Parathyroid adenoma (tissue), 2 donors: Measurements from ENCODE around the gene RNU6-1.

Source experiments
- H2AFZ ChIP-seq: fragments of 300-600 bp; sonication (generic); one replicate; pipeline ENCODE4 v1.7.0; 2017; ENCODE audit warnings: antibody characterized with exemption, mild to moderate bottlenecking
- H3K27ac ChIP-seq: fragments of 300-600 bp; sonication (generic); one replicate; pipeline ENCODE4 v1.7.0; 2017
- H3K27me3 ChIP-seq: fragments of 300-600 bp; sonication (generic); one replicate; pipeline ENCODE4 v1.7.0; 2017; ENCODE audit warnings: low read length; ENCODE audit not compliant: control insufficient read depth, insufficient read depth
- H3K36me3 ChIP-seq: fragments of 300-600 bp; sonication (generic); one replicate; pipeline ENCODE4 v1.7.0; 2017; ENCODE audit warnings: low read length; ENCODE audit not compliant: control insufficient read depth, insufficient read depth
- H3K4me1 ChIP-seq: fragments of 300-600 bp; sonication (generic); one replicate; pipeline ENCODE4 v1.7.0; 2017; ENCODE audit warnings: control low read depth
- H3K4me2 ChIP-seq: fragments of 300-600 bp; sonication (generic); one replicate; pipeline ENCODE4 v1.7.0; 2017; ENCODE audit warnings: low read length
- H3K4me3 ChIP-seq: fragments of 300-600 bp; sonication (generic); one replicate; pipeline ENCODE4 v1.7.0; 2017; ENCODE audit warnings: low read depth, low read length
- H3K79me2 ChIP-seq: fragments of 300-600 bp; sonication (generic); one replicate; pipeline ENCODE4 v1.7.0; 2017; ENCODE audit warnings: control low read depth
- H3K9ac ChIP-seq: fragments of 300-600 bp; sonication (generic); one replicate; pipeline ENCODE4 v1.7.0; 2017; ENCODE audit warnings: mild to moderate bottlenecking
- H3K9me3 ChIP-seq: fragments of 300-600 bp; sonication (generic); one replicate; pipeline ENCODE4 v1.7.0; 2017; ENCODE audit warnings: low read length; ENCODE audit not compliant: control insufficient read depth
- CTCF ChIP-seq: fragments of 300-600 bp; sonication (generic); IDR thresholded peaks from one replicate; pipeline ENCODE4 v1.7.0; 2017; ENCODE audit warnings: antibody characterized with exemption, mild to moderate bottlenecking
- donor health status: primary hyperparathyroidism.

The RNU6-1 gene

GRCh38 chr15:67884514-67885174, 44.8 kb upstream of the RNU6-1 start:
- no peak overlapping the region for H3K27ac ChIP-seq
- TF ChIP-seq CTCF = no peak
- H3K36me3 ChIP-seq = no peaks in the 10 kb centered on the region
- H3K4me3 ChIP-seq = peak overlapping the region; percentile 45
- H3K9ac ChIP-seq = no peak overlapping the region
- peak overlapping the region; percentile 73 for H3K4me2 ChIP-seq
- H3K9me3 ChIP-seq = no peaks in the 10 kb centered on the region
- H3K27me3 ChIP-seq = no peaks in the 10 kb centered on the region
- H3K79me2 ChIP-seq = no peaks in the 10 kb centered on the region
- H2AFZ ChIP-seq = peak overlapping the region; percentile 87
- H3K4me1 ChIP-seq = no peaks in the 10 kb centered on the region

GRCh38 chr15:67884009-67884408, 44.2 kb upstream of the RNU6-1 start:
- no peak for TF ChIP-seq CTCF
- H3K27me3 ChIP-seq = no peaks in the 10 kb centered on the region
- no peaks in the 10 kb centered on the region for H3K9me3 ChIP-seq
- H2AFZ ChIP-seq = peak overlapping the region; percentile 87
- peak overlapping the region; percentile 45 for H3K4me3 ChIP-seq
- H3K9ac ChIP-seq = no peak overlapping the region
- H3K4me2 ChIP-seq = peak overlapping the region; percentile 73
- no peaks in the 10 kb centered on the region for H3K4me1 ChIP-seq
- H3K27ac ChIP-seq = no peak overlapping the region
- no peaks in the 10 kb centered on the region for H3K79me2 ChIP-seq
- H3K36me3 ChIP-seq = no peaks in the 10 kb centered on the region

- H3K27ac ChIP-seq = no peak overlapping the region
Measured at GRCh38 chr15:67883234-67883773, 43.5 kb upstream of the RNU6-1 start.

GRCh38 chr15:67882487-67883233, 42.8 kb upstream of the RNU6-1 start:
- no peak overlapping the region for H3K9ac ChIP-seq
- TF ChIP-seq CTCF = no peak
- no peaks in the 10 kb centered on the region for H3K79me2 ChIP-seq
- H3K4me2 ChIP-seq = no peak overlapping the region
- no peaks in the 10 kb centered on the region for H3K36me3 ChIP-seq
- H3K9me3 ChIP-seq = no peaks in the 10 kb centered on the region
- H3K4me1 ChIP-seq = no peaks in the 10 kb centered on the region
- H3K27me3 ChIP-seq = no peaks in the 10 kb centered on the region
- peak overlapping the region; percentile 46 for H2AFZ ChIP-seq
- no peak overlapping the region for H3K27ac ChIP-seq
- H3K4me3 ChIP-seq = no peak overlapping the region

More at GRCh38 chr15:67883234-67883773, 43.5 kb upstream of the RNU6-1 start:
- no peak overlapping the region for H3K4me3 ChIP-seq
- no peaks in the 10 kb centered on the region for H3K27me3 ChIP-seq
- peak overlapping the region; percentile 3 for H2AFZ ChIP-seq
- no peaks in the 10 kb centered on the region for H3K79me2 ChIP-seq
- H3K4me2 ChIP-seq = no peak overlapping the region
- no peaks in the 10 kb centered on the region for H3K4me1 ChIP-seq
- no peaks in the 10 kb centered on the region for H3K36me3 ChIP-seq
- no peaks in the 10 kb centered on the region for H3K9me3 ChIP-seq
- H3K9ac ChIP-seq = no peak overlapping the region
- no peak for TF ChIP-seq CTCF
